Activated naive CD8-positive, alpha-beta T cell treated with anti-CD3 and anti-CD28 coated beads for 36 hours (primary cell): Measurements from ENCODE around the gene DDX46. TPM values are rescaled to one million over a fixed set of nuclear protein-coding genes. Genes with fewer than 3 reads are reported as not detected.

Experiments used
- total RNA-seq, 2 experiments: library from RNA; stranded (reverse); gene quantifications; one replicate each; pipeline ENCODE4 v1.2.3, GENCODE V29; 2021

DDX46 gene
- total RNA-seq, 2 experiments from 2014 or later, result 77.2 to 78.3 TPM

Other genes with a start within 250 kb of the DDX46 start
- 10 to 100 TPM; 80.2 to 80.3 TPM for gene JADE2, start 233.1 kb upstream of the DDX46 start, total RNA-seq
- 10 to 100 TPM; 50.0 to 54.2 TPM for gene SAR1B, start 126.0 kb upstream of the DDX46 start, total RNA-seq
- 10 to 100 TPM; 22.6 to 24.2 TPM for gene SEC24A, start 110.0 kb upstream of the DDX46 start, total RNA-seq
- 10 to 100 TPM; 28.2 to 28.4 TPM for gene CAMLG, start 20.2 kb upstream of the DDX46 start, total RNA-seq
- 10 to 100 TPM; 24.1 to 30.5 TPM for gene C5orf24, start 87.2 kb downstream of the DDX46 start, total RNA-seq
- 10 to 100 TPM; 27.2 to 29.4 TPM for gene TXNDC15, start 115.6 kb downstream of the DDX46 start, total RNA-seq
- 10 to 100 TPM in 1 of 2 experiments, 1 to 10 TPM in 1; 7.6 to 10.4 TPM for gene PCBD2, start 146.4 kb downstream of the DDX46 start, total RNA-seq
- gene CATSPER3, start 209.1 kb downstream of the DDX46 start, total RNA-seq, result under 1 TPM; 0.39 to 0.46 TPM